Activated naive CD8-positive, alpha-beta T cell treated with anti-CD3 and anti-CD28 coated beads, Interleukin-2, amount 50 U/mL, for 16 hours (primary cell): Measurements from ENCODE around the gene TMEM119.
A peak's percentile ranks its signal among the peaks of the same experiment; 100 is the strongest.
"Not testable (repeated sequence)": the region's sequence is repeated elsewhere in the genome, so short reads cannot be mapped to it uniquely, and the experiment has no call there.

Experiments used
- DNase-seq: peaks from one replicate; pipeline ENCODE4 v3.0.0-alpha.2; 2020; ENCODE audit warnings: low read depth, low spot score

TMEM119 gene

DNA sequence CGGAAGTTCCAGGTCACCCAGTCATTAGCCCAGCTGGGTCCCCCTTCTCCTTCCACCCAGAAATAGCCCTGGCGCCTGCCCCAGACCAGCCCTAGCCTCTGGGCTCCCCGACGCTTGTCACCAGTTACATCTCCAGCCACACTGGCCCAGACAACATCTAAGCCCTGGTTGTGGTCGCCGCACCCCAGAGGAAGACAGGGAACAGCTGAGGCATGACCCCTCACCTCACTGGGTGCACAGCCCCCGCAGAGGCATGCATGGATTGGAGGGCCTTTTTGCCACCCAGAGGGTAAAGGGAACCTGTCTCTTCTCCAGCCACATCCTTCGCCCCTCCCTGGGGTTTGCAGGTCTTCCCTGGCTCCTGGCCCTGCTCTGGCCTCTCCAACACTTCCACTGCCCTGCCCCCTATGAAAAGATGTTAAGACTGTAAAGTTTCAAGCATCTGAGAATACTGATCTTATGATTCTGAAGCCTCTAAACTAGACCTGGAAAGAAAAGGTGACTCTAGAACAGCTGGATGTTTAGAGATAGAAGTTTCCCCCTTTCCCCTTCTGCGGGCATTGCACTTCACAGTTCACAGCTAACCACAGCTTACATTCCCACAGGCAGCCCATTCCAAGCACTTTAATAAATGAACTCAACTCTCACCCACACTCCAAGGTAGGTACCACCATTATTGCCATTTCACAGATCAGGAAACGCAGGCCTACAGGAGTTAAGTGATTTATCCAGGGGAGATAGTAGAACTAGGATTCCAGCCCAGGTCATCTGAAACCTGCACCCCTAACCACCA lies 14.7 kb downstream of the TMEM119 start:
- DNase-seq, result no peak

DNA sequence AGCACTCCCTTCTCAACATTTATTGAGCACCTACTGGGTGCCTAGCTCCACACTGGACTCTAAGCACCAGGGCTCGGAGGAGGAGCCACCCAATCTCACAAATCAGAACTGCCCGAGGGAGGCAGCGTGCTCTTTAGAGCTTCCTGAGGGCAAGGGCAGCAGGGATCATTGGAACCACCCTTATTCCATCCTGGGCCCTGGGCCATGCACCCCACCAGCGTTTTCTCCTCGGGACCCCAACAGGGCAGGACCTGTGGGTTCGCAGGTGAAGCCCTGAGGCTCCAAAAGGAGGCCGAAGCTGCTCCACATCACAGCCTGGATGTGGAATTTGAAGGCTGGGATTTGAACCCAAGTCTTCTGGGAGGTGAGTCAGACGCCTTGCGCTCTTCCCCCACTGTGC lies 15.4 kb downstream of the TMEM119 start:
- DNase-seq, result no peak

DNA sequence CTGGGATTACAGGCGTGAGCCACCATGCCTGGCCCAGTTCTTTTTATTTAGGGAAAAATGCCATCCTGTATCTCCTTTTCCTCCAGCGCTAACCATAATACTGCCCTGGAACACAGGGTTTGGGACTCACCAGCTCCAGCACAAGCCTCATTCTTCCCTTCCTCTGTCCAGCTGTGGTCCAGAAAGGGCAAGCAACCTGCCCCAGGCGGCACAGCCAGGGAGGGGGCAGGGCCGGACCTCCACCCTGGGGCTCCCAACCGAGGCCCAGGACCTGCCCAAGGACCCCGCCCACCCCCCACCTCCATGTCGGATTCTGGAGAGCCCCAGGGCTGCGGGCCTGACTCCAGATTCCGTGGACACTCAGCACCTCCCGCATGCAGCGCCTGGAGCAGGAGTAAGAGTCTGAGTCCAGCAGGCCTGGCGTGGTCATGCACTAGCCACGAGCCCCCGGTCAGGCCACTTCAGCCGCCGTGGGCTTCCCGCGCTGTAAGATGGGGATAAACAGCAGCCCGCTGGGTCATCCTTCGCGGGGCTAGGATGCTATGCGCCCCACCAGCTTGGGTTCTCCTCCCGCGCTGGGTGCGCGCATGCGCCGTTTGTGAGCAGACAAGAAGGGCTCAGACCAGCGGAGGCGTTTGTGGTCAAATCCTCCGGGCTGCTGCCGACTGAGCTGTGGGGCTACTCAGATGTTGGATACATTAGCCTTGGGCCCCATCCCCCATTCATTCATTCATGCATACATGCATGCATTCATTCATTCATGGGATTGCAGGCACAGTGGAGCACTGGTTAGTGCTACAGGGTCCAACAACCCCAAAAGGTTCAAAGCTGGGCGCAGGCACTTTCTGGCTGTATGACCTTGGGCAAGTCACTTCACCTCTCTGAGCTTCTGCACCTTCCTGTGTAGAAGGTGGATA lies 16.3 kb downstream of the TMEM119 start:
- no peak for DNase-seq

DNA sequence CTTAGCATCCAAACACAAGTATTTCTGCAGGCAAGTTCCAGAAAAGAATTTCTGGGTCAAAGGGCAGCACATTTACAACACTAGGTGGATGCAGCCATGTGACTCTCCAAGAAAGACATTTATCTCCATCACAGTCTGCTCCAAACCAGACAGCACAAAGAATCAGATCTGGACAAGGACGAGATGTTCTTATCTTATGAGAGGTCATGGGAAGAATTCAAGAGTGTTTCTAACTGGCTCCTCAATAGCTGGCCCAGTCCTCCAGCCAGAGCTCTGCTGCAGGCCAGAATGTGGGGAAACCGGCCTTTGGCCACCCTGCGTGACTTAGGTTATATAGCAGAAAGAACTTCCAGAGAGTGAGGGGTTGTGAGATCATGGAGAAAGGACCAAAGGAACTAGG lies 17.4 kb downstream of the TMEM119 start:
- no peak for DNase-seq

DNA sequence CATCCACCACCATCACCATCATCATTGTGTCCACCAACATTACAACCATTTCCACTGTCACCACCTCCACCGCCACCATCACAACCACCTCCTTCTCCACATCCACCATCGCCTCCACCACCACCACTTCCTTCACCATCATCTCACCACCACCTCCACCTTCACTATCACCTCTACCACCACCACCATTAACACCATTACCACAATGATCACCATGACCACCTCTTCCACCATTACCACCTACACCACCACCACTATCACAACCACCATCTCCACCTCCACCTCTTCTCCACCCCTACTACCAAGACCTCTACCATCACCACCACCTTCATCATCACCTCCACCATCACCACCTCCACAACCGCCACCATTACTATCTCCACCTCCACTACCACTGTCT lies 19.1 kb downstream of the TMEM119 start:
- no peak for DNase-seq

DNA sequence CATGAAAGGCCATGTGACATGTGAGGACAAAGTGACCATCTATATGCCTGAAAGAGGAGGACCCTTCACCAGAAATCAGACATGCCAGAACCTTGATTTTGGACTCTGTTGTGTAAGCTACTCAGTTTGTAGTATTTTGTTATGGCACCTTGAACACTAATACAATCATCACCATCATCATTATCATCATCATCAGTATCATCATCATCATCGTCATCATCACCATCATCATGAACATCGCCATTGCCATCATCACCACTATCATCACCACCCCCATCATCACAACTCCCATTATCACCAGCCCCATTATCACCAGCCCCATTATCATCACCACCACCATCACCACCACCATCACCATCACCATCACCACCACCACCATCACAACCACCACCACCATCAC lies 19.6 kb downstream of the TMEM119 start:
- DNase-seq, result no peak

DNA sequence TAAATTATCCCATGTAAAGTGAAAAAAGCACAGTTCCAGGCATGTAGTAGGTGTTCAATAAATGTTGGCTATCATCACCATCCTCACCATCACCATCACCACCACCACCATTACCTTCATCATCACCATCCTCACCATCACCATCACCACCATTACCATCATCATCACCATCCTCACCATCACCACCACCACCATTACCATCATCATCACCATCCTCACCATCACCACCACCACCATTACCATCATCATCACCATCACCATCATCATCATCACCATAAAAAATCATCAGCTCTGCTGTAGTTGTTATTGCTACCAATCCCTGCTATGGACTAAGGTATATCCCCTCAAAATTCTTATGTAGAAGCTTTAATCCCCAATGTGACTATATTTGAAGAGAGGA lies 20.4 kb downstream of the TMEM119 start:
- no peak for DNase-seq

DNA sequence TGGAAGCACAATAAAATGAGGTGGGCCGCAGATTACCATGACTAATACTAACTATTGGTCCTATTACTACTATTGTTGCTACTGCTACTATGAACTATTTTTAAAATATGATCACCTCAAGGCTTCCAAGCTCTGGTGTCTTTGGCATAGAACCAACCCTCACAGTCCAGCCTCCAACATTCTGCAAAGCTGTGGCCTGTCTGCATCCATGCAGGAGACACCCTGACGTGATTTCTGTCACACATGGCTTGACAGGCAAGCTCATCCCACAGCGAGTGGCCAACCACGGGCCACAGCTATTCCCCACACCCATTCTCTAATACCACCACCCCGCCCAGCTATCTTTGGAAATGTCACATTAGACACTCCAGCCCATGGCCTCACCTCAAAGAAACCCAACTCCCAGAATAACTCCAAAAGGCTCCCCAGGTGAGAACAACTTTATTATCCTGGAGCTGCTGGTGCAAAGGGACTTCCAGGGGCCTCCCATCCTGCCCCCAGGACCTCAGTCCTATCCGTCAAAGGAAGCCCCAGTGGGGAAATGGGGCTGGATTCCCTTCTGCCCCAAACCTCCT lies 21.1 kb downstream of the TMEM119 start:
- no peak for DNase-seq

DNA sequence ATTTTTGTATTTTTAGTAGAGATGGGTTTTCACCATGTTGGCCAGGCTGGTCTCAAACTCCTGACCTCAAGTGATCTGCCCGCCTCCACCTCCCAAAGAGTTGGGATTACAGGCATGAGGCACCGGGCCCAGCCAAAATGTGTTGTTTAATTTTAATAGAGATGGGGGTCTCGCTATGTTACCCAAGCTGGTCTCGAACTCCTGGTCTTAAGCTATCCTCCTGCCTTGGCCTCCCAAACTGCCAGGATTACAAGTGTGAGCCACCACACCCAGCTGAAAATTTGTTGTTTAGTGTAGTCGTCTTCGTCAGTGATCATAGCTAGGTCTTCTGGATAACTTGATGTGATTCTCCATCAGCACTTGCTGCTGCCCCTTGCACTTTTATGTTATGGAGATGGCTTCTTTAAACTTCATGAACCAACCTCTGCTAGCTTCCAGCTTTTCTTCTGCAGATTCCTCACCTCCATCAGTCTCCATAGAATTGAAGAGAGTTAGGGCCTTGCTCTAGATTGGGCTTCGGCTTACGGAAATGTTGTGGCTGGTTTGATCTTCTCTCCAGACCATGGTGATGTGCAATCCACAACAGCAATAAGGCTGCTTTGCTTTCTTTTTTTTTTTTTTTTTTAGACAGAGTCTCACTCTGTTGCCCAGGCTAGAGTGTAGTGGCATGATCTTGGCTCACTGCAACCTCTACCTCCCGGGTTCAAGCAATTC lies 22.5 kb downstream of the TMEM119 start:
- no peak for DNase-seq

DNA sequence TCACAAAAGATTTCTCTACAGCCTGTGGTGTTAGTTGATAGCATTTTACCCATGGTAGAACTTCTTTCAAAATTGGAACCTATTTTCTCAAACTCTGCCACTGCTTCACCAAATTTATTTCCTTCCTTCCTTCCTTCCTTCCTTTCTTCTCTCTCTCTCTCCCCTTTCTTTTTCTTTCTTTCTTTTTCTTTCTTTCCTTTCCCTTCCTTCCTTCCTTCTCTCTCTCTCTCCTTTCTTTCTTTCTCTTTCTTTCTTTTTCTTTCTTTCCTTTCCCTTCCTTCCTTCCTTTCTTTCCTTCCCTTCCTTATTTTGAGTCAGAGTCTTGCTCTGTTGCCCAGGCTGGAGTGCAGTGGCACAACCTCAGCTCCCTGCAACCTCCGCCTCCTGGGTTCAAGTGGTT lies 23.6 kb downstream of the TMEM119 start:
- DNase-seq, result not testable (repeated sequence)

DNA sequence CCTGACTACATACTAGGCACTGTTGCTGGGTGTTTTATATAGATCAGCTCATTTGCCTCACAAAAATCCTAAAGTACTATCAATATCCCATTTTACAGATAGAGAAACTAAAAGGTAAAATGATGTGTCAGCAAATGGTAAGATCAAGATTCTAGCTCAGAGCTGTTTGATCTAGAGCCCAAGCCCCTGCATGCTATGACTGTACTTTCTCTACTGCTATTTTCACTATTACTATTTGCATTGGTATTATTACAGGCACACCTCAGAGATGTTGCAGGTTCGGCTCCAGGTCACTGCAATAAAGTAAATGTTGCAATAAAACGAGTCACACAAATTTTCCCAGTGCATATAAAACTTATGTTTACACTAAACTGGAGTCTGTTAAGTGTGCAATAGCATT lies 24.6 kb downstream of the TMEM119 start:
- DNase-seq, result no peak

DNA sequence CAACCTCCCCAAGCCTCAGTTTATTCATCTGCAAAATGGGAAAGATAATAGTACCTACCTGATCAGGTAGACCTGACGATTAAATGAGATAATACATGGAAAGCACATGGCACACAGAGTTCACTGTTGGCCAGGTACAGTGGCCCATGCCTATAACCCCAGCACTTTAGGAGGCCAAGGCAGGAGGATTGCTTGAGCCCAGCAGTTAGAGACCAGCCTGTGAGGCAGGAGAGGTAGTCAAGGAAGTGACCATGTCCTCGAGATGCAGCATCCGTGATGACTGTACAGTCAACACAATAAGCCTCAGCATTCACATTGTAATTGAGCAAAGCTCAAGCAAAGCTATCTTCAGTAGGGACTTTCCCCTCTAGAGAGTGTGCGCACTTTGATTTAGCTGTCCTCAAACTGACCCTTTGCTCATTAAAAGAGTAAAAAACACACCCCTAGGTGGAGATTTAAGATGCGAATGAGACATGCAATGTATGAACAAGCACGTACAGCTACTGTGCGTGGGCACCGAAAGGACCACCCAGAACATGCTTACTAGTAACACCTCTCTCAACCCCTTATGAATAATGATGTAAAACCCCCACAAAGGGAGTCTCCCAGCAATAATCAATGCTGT lies 25.6 kb downstream of the TMEM119 start:
- no peak for DNase-seq

DNA sequence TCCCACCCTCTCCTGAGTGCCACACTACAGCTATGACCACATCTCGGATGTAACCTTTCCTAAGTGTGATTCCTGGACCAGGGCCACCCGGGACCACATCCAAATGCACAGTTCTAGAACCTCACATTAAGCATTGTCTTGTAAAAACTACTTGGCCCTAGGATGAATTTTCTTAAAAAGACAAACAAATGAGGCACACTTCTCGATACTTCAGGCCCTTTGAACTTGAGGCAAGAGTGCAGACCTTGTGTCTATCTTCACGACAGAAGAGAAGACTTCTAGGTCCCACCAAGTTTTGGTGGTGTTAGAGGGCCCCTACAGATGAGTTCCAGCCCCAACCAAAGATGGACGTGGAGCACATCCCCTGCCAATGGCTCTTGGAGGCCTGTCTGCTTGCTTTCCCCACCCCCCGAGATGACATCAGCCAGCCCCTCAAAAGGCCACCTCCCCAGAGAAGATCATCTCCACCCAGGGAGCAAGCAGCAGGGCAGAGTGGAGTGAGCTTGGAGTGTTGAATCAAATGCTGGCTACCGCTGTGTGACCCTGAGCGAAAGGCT lies 26.2 kb downstream of the TMEM119 start:
- DNase-seq, result no peak

DNA sequence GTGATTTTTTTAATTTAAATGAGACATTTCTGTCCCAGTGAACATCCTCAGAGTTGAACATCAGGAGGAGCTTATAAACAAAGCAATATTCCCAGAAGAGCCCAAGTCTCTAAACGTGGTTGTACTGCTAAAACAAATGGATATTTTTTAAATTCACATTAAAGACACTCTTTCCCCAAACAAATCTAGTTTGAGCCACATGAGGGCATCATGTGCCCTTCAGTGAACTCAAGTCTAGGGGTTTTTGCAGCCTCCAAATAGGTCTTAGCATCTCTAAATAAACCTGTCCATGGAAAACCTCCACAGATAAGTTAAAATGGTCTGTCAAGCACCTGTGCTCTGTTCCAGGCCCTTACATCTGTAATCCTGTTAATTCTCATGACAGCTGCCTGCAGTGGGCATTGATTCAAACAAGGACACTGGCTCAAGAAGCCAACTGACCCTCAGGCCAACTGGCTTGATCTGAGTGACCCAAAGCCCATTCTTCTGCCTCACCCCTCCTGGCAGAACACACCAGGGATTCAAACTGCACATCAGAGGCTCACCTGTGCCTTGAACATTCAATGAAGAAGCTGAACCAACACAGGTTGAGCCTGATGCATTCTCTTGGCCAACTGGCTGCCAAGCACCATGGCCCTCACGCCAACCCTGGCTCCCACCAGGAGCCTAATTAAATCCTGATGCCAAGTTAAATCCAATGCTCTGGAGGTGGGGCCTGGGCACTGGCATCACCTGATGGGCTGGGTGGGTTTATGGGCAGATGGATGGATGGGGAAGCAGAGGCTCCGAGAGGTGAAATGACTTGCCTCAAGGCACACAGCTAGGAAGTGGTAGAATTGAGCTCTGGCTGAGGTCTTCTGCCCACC lies 26.9 kb downstream of the TMEM119 start:
- no peak for DNase-seq

DNA sequence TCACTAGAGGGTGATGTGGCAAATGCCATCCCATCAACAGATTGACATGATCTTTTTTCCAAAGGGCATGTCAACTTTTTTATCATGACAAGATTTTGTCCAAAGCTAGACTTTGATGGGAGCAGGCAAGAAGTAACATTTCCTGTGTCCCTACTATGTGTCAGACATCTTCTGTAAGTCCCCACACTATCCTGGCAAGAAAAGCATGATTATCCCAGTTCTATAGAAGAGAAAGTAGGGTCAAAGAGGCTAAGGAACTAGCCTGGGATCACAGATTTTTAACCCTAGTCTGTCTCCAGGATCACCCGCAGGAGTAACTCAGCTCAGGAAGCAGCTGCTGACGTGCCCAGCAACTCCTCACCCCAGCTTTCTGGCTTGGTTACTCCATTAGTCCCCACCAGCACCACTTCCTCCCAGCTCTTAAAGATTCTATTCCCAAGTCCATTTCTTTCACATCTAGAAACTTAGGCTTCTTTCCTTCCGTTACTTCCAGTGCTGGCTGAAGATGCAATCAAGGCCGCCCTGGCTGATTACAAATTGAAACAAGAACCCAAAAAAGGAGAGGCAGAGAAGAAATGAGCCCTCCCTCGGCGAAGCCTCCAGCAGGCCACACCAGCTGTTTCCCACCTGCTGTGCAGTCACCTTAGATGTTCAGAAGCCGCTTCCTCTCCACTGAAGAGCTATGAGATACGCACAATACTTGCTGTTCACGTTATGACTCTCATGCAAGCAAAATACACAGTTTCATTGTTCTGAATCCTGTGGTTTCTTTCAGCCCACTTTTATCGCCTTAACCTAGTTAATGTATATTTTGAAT lies 29.3 kb downstream of the TMEM119 start:
- DNase-seq, result peak; percentile 40

DNA sequence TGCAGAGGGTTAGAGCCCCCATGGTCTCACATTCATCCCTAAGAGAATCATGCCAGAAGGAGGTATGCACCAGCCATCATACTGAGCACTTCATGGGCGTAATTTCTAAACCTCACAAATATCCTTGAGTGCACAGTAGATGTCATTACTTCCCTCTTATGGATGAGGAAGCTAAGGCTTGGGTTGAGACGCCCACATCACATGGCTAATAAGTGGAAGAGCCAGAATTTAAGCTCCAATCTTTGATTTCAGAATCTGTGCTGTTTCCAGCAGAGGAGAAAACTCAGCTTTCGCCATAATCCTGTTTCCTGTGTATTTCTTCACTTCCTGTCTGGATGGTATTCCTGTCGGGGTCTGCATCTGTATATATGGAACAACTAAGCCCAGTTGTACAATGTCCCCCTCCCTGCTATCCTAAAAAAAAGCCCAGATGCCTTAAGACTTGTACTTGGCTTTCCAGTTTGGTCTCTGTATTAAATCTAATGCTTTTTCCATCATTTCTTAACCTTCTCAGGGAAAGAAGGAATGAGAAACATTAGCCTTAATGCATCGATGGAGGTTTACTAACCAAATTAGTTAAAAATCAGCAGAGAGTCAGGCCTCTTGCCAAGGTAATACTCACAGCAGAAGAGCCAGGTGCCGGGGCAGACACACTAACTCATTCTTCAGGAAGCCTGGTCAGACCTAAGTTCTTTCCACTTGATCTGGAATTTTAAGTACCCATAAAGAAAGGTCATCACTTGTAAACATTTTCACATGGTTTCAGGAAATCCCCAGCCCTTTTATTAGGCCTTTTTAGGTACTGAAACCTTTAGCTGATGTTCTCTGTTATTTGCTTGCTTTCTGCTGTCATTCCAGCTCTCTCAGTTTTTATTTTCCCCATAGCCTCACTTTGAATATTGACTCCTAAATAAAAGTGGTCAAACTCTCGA lies 30.2 kb downstream of the TMEM119 start:
- no peak for DNase-seq

DNA sequence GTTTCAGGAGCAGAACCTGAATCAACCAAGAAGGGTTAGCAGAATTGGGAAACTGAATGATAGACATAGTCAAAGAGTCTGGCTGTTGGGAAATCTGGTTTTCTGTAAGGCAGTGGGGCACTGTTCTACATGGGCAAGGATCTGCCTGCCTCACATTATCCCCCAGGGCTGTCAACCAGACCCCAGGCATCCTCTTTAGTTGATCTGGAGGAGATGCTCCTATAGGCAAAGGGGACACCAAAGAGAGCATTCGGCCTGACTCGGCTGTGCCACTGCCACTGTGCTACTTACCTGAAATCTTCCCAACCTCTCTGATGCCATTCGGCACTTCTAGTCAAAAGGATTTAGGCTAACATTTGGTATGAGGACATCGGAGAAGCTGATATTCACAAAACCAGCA lies 31.4 kb downstream of the TMEM119 start:
- no peak for DNase-seq

DNA sequence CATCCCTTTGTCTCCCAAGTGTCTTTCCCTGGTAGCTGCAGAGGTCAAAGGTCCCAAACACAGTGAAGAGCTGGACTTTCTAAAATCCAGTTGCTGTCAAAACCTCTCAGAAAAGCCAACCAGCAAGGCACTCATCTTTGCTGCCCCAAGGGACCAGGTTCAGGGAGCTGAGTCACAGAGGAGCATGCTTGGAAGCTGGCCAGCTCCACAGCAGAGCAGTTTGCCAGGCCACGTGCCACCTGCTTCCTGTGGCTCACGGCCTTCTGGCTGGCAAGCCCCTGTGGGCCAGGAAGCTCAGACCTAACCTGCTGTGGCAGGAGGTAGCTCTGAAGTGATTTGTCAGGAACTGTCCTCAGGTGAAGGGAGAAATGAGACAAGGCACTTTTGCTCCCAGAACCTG lies 31.9 kb downstream of the TMEM119 start:
- peak; percentile 17 for DNase-seq
